HG02678 (cell line): ENCODE measurements around the gene SLC35F4.

Experiments
- ATAC-seq: cut with Tn5 transposase; IDR thresholded peaks from one replicate; pipeline ENCODE4 v1.9.1; 2021; ENCODE audit warnings: mild to moderate bottlenecking, moderate library complexity; ENCODE audit not compliant: unreplicated experiment

SLC35F4 gene

GRCh38 chr14:57549765-57550420, 316.0 kb downstream of the SLC35F4 start:
- peak; percentile 62 for ATAC-seq

GRCh38 chr14:57549016-57549564, 316.8 kb downstream of the SLC35F4 start:
- ATAC-seq, result no peak

- no peak for ATAC-seq
Measured at GRCh38 chr14:57547131-57547530, 318.8 kb downstream of the SLC35F4 start.

GRCh38 chr14:57533214-57533613, 332.7 kb downstream of the SLC35F4 start:
- ATAC-seq, result peak; percentile 70

GRCh38 chr14:57530571-57530970, 335.3 kb downstream of the SLC35F4 start:
- ATAC-seq, result no peak

GRCh38 chr14:57526942-57527341, 338.9 kb downstream of the SLC35F4 start:
- ATAC-seq, result no peak

- no peak for ATAC-seq
Measured at GRCh38 chr14:57519043-57519442, 346.8 kb downstream of the SLC35F4 start.
